Breast epithelium (tissue), 3 donors: ENCODE results near the gene TRIM40.

ENCODE experiments used
- POLR2A ChIP-seq: fragments of 450-650 bp; IDR thresholded peaks from one replicate; pipeline ENCODE4 v1.6.1; 2016; ENCODE audit warnings: antibody characterized with exemption, mild to moderate bottlenecking, moderate library complexity
- TF ChIP-seq, protein P1 (sequence below), 3 donors: fragments of 450-650 bp; IDR thresholded peaks; one replicate each; pipeline ENCODE4 v1.5.1; 2016 to 2017; ENCODE audit warnings: antibody characterized with exemption in 3 of 3, mild to moderate bottlenecking in 3 of 3, moderate library complexity in 3 of 3

GRCh38 chr6:30158475-30159040 lies 22.6 kb downstream of the TRIM40 start:
- no peak for TF ChIP-seq POLR2A
- TF ChIP-seq, protein P1, sequence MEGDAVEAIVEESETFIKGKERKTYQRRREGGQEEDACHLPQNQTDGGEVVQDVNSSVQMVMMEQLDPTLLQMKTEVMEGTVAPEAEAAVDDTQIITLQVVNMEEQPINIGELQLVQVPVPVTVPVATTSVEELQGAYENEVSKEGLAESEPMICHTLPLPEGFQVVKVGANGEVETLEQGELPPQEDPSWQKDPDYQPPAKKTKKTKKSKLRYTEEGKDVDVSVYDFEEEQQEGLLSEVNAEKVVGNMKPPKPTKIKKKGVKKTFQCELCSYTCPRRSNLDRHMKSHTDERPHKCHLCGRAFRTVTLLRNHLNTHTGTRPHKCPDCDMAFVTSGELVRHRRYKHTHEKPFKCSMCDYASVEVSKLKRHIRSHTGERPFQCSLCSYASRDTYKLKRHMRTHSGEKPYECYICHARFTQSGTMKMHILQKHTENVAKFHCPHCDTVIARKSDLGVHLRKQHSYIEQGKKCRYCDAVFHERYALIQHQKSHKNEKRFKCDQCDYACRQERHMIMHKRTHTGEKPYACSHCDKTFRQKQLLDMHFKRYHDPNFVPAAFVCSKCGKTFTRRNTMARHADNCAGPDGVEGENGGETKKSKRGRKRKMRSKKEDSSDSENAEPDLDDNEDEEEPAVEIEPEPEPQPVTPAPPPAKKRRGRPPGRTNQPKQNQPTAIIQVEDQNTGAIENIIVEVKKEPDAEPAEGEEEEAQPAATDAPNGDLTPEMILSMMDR (IDR thresholded peaks at IDR 0.05), result no peak
